ENCODE measurements around the gene C15orf39.

DNA sequence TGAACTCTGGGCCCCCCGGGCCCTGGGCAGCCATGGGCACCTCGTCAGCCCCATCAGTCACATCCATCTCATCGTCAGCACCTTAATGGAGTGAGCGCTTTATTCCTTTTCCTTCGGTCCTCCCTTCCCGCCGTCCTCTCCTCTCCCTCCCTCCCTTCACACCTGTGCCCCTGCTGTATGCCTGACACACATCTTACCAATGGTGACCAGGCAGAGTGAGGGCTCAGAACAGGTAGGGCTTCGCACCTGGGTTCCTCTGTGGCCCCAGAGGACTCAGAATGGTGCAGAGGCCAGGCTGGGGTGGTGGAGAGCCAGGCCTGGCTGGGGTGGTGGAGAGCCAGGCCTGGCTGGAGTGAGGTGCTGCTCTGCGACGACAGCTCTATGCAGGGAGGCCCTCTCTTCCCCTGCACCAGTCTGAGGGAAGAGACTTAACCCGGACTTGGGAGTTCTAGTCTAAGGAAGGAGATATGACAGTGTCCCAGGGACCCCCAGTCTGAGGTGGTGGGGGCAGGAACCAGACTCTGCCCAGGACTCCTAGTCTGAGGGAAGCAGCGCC lies 11.6 kb downstream of the C15orf39 start:
- TF ChIP-seq EZH2 (IDR thresholded peaks at IDR 0.05; ENCODE audit: insufficient read depth, poor library complexity, severe bottlenecking) (no peak), EZH2phosphoT487 (IDR thresholded peaks at IDR 0.05; ENCODE audit: insufficient read depth, low read depth) (no peak)

All from GM23248 (cell line).